ENCODE data around the gene PRKCI.
"Not testable (repeated sequence)": the region's sequence is repeated elsewhere in the genome, so short reads cannot be mapped to it uniquely, and the experiment has no call there.

The PRKCI gene

GRCh38 chr3:170189398-170190256 is 32.6 kb upstream of the PRKCI start:
- no peak for TF ChIP-seq CTCF (IDR thresholded peaks at IDR 0.05; ENCODE audit: low read depth, low read length)
- Histone ChIP-seq H3K4me3 (ENCODE audit: low read depth, low read length) (no peak overlapping the region), H3K36me3 (no peaks in the 10 kb centered on the region), H3K9me3 (ENCODE audit: severe bottlenecking) (no peaks in the 10 kb centered on the region), H3K27ac (no peak overlapping the region), H3K27me3 (ENCODE audit: insufficient read depth, low read depth, severe bottlenecking) (no peaks in the 10 kb centered on the region)
- DNase-seq: no peak

- H3K27ac ChIP-seq; DNase-seq; H3K4me3 ChIP-seq (ENCODE audit: low read depth, low read length); H3K36me3 ChIP-seq; H3K9me3 ChIP-seq (ENCODE audit: severe bottlenecking); H3K27me3 ChIP-seq (ENCODE audit: insufficient read depth, low read depth, severe bottlenecking): not testable (repeated sequence)
Measured at GRCh38 chr3:170195759-170196158, 26.5 kb upstream of the PRKCI start.

GRCh38 chr3:170196833-170197232 is 25.4 kb upstream of the PRKCI start:
- Histone ChIP-seq H3K27ac (no peak overlapping the region), H3K36me3 (no peaks in the 10 kb centered on the region), H3K27me3 (ENCODE audit: insufficient read depth, low read depth, severe bottlenecking) (no peaks in the 10 kb centered on the region), H3K4me3 (ENCODE audit: low read depth, low read length) (no peak overlapping the region), H3K9me3 (ENCODE audit: severe bottlenecking) (no peaks in the 10 kb centered on the region)
- TF ChIP-seq CTCF (IDR thresholded peaks at IDR 0.05; ENCODE audit: low read depth, low read length): no peak
- no peak for DNase-seq

GRCh38 chr3:170200987-170201386 is 21.2 kb upstream of the PRKCI start:
- Histone ChIP-seq H3K4me3 (ENCODE audit: low read depth, low read length) (no peak overlapping the region), H3K27ac (no peak overlapping the region), H3K27me3 (ENCODE audit: insufficient read depth, low read depth, severe bottlenecking) (no peaks in the 10 kb centered on the region), H3K36me3 (no peaks in the 10 kb centered on the region), H3K9me3 (ENCODE audit: severe bottlenecking) (no peaks in the 10 kb centered on the region)
- no peak for DNase-seq
- no peak for TF ChIP-seq CTCF (IDR thresholded peaks at IDR 0.05; ENCODE audit: low read depth, low read length)

- no peaks in the 10 kb centered on the region for H3K9me3 ChIP-seq (ENCODE audit: severe bottlenecking)
- no peak overlapping the region for H3K27ac ChIP-seq
- H3K4me3 ChIP-seq (ENCODE audit: low read depth, low read length): no peak overlapping the region
- no peaks in the 10 kb centered on the region for H3K36me3 ChIP-seq
- DNase-seq: no peak
- no peaks in the 10 kb centered on the region for H3K27me3 ChIP-seq (ENCODE audit: insufficient read depth, low read depth, severe bottlenecking)
- TF ChIP-seq CTCF (IDR thresholded peaks at IDR 0.05; ENCODE audit: low read depth, low read length): no peak
Measured at GRCh38 chr3:170201527-170201926, 20.7 kb upstream of the PRKCI start.

GRCh38 chr3:170203457-170203856 is 18.8 kb upstream of the PRKCI start:
- H3K27ac ChIP-seq: no peak overlapping the region
- no peak for TF ChIP-seq CTCF (IDR thresholded peaks at IDR 0.05; ENCODE audit: low read depth, low read length)
- no peak overlapping the region for H3K4me3 ChIP-seq (ENCODE audit: low read depth, low read length)
- no peaks in the 10 kb centered on the region for H3K36me3 ChIP-seq
- no peak for DNase-seq
- H3K27me3 ChIP-seq (ENCODE audit: insufficient read depth, low read depth, severe bottlenecking): no peaks in the 10 kb centered on the region
- H3K9me3 ChIP-seq (ENCODE audit: severe bottlenecking): no peaks in the 10 kb centered on the region
